ENCODE measurements around the gene C14orf39.

DNA sequence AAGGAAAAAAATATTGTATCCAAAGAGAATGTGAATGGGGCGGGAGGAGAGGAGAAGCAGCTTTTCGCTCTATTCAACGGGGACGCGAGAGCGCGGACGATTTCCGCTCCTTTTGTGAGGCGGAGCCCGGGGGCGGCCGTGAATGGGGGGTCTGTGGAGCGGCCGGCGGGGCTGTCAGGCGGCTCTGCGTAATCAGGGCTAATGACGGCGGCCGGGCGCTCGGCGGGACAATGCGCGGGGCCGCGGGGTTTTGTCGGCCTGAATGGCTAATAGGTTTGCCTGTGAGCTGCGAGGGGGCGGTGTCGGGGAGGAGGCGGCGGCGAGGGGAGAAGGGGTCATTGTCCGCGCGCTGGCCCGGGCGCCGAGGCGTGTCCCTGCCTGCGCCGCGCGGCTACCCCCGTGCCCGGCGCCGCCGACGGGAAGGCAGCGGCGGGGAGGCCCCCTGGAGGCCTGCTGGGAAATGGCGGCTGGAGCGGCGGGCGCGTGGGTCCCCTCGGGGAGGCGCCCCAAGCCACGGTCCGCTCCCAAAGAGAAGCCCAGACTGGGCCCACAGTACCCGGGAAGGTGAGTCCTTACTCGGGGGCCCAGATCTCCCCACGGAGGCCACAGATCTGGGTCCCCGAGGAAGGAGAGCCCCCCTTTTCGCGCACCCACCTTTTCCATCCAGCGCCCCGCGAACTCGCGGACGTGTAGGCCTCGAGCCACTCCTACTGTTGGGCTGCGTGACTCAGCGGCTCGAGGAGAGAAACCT, 29.1 kb upstream of the C14orf39 start:
- TF ChIP-seq, protein P1, sequence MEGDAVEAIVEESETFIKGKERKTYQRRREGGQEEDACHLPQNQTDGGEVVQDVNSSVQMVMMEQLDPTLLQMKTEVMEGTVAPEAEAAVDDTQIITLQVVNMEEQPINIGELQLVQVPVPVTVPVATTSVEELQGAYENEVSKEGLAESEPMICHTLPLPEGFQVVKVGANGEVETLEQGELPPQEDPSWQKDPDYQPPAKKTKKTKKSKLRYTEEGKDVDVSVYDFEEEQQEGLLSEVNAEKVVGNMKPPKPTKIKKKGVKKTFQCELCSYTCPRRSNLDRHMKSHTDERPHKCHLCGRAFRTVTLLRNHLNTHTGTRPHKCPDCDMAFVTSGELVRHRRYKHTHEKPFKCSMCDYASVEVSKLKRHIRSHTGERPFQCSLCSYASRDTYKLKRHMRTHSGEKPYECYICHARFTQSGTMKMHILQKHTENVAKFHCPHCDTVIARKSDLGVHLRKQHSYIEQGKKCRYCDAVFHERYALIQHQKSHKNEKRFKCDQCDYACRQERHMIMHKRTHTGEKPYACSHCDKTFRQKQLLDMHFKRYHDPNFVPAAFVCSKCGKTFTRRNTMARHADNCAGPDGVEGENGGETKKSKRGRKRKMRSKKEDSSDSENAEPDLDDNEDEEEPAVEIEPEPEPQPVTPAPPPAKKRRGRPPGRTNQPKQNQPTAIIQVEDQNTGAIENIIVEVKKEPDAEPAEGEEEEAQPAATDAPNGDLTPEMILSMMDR (IDR thresholded peaks at IDR 0.05) = no peak
- TF ChIP-seq POLR2AphosphoS5 (IDR thresholded peaks at IDR 0.05; ENCODE audit: low read depth, low read length) (no peak), TCF7L2 (IDR thresholded peaks at IDR 0.05; ENCODE audit: low read depth, low read length) (no peak)
- TF ChIP-seq, protein P2, sequence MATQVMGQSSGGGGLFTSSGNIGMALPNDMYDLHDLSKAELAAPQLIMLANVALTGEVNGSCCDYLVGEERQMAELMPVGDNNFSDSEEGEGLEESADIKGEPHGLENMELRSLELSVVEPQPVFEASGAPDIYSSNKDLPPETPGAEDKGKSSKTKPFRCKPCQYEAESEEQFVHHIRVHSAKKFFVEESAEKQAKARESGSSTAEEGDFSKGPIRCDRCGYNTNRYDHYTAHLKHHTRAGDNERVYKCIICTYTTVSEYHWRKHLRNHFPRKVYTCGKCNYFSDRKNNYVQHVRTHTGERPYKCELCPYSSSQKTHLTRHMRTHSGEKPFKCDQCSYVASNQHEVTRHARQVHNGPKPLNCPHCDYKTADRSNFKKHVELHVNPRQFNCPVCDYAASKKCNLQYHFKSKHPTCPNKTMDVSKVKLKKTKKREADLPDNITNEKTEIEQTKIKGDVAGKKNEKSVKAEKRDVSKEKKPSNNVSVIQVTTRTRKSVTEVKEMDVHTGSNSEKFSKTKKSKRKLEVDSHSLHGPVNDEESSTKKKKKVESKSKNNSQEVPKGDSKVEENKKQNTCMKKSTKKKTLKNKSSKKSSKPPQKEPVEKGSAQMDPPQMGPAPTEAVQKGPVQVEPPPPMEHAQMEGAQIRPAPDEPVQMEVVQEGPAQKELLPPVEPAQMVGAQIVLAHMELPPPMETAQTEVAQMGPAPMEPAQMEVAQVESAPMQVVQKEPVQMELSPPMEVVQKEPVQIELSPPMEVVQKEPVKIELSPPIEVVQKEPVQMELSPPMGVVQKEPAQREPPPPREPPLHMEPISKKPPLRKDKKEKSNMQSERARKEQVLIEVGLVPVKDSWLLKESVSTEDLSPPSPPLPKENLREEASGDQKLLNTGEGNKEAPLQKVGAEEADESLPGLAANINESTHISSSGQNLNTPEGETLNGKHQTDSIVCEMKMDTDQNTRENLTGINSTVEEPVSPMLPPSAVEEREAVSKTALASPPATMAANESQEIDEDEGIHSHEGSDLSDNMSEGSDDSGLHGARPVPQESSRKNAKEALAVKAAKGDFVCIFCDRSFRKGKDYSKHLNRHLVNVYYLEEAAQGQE (IDR thresholded peaks at IDR 0.05; ENCODE audit: insufficient read depth in 1 of 2, low read depth in 2 of 2, low read length in 1 of 2) = no peak
